Measurements from ENCODE around the gene PARD3B.
"Not testable (repeated sequence)": the region's sequence is repeated elsewhere in the genome, so short reads cannot be mapped to it uniquely, and the experiment has no call there.

Gene PARD3B

GRCh38 chr2:205453202-205453601, 907.9 kb downstream of the PARD3B start:
- no peak for DNase-seq

GRCh38 chr2:205456682-205457081, 911.4 kb downstream of the PARD3B start:
- DNase-seq: no peak

- no peak for DNase-seq
These were observed 914.9 kb downstream of the PARD3B start for GRCh38 chr2:205460217-205460616.

- no peak for DNase-seq
These were observed 915.9 kb downstream of the PARD3B start for GRCh38 chr2:205461169-205461568.

- no peak for DNase-seq
These were observed 916.7 kb downstream of the PARD3B start for GRCh38 chr2:205461678-205462665.

GRCh38 chr2:205462681-205463345, 917.5 kb downstream of the PARD3B start:
- DNase-seq: no peak

- DNase-seq: no peak
These were observed 918.3 kb downstream of the PARD3B start for GRCh38 chr2:205463466-205464025.

GRCh38 chr2:205464681-205465080, 919.4 kb downstream of the PARD3B start:
- DNase-seq: no peak

GRCh38 chr2:205465791-205466190, 920.5 kb downstream of the PARD3B start:
- DNase-seq: no peak

GRCh38 chr2:205471776-205472175, 926.5 kb downstream of the PARD3B start:
- DNase-seq: no peak

- DNase-seq: no peak
These were observed 928.5 kb downstream of the PARD3B start for GRCh38 chr2:205473791-205474190.

GRCh38 chr2:205474741-205475415, 929.6 kb downstream of the PARD3B start:
- no peak for DNase-seq

GRCh38 chr2:205475416-205475768, 930.1 kb downstream of the PARD3B start:
- DNase-seq: no peak

- no peak for DNase-seq
These were observed 931.9 kb downstream of the PARD3B start for GRCh38 chr2:205477016-205477705.

- DNase-seq: no peak
These were observed 936.6 kb downstream of the PARD3B start for GRCh38 chr2:205481861-205482260.

- no peak for DNase-seq
These were observed 937.3 kb downstream of the PARD3B start for GRCh38 chr2:205482399-205483081.

GRCh38 chr2:205483095-205483494, 937.8 kb downstream of the PARD3B start:
- DNase-seq: no peak

- no peak for DNase-seq
These were observed 938.9 kb downstream of the PARD3B start for GRCh38 chr2:205484215-205484614.

- DNase-seq: no peak
These were observed 939.5 kb downstream of the PARD3B start for GRCh38 chr2:205484764-205485163.

- DNase-seq: not testable (repeated sequence)
These were observed 948.3 kb downstream of the PARD3B start for GRCh38 chr2:205493528-205493927.

- DNase-seq: no peak
These were observed 949.4 kb downstream of the PARD3B start for GRCh38 chr2:205494537-205495235.

All from NCI-H2081 treated with DMSO at 0.1 percent for 48 hours (cell line).